Measurements from ENCODE around the gene RILPL1. TPM values are rescaled to one million over a fixed set of nuclear protein-coding genes. Genes with fewer than 3 reads are reported as not detected.
"Not testable (repeated sequence)": the region's sequence is repeated elsewhere in the genome, so short reads cannot be mapped to it uniquely, and the experiment has no call there.

Gene RILPL1
- total RNA-seq, 1 donor from 2014 or later, result 0.67 TPM

- TF ChIP-seq CTCF (IDR thresholded peaks at IDR 0.05), result no peak
- DNase-seq (no peak), ATAC-seq (ENCODE audit: low read depth) (no peak)
- Mint-ChIP-seq H3K4me1 (peaks cover 6% of the 10 kb centered on the region), H3K9me3 (no peaks in the 10 kb centered on the region), H3K27ac (no peak overlapping the region), H3K4me3 (no peak overlapping the region), H3K36me3 (ENCODE audit: low read depth) (peaks cover 37% of the 10 kb centered on the region), H3K27me3 (no peaks in the 10 kb centered on the region)
- intact Hi-C loops (cut with micrococcal nuclease), result no loop called here
- POLR2A ChIA-PET, result interaction anchor here (0.7 kb wide), 1 partner anchor 26 kb away, joined by 6 read pairs; no protein-coding TSS in a partner anchor
- CTCF ChIA-PET, result no interaction called here
Observed at GRCh38 chr12:123471374-123472068, 62.0 kb downstream of the RILPL1 start.

GRCh38 chr12:123469978-123470377, 63.5 kb downstream of the RILPL1 start:
- Mint-ChIP-seq H3K9me3 (no peaks in the 10 kb centered on the region), H3K27ac (no peak overlapping the region), H3K4me3 (no peak overlapping the region), H3K36me3 (ENCODE audit: low read depth) (peaks cover 47% of the 10 kb centered on the region), H3K4me1 (peaks cover 6% of the 10 kb centered on the region), H3K27me3 (no peaks in the 10 kb centered on the region)
- DNase-seq, result no peak
- CTCF ChIA-PET, result interaction anchor here (0.5 to 2.4 kb wide), 2 partner anchors 11 to 89 kb away, joined by 4 to 9 read pairs; no protein-coding TSS in a partner anchor
- POLR2A ChIA-PET, result interaction anchor here (1.1 kb wide), 1 partner anchor 105 kb away, joined by 3 read pairs; no protein-coding TSS in a partner anchor
- ATAC-seq (ENCODE audit: low read depth), result no peak
- no peak for TF ChIP-seq CTCF (IDR thresholded peaks at IDR 0.05)
- intact Hi-C loops (cut with micrococcal nuclease), result loop anchor here (1.0 to 2.0 kb wide), 2 partner anchors 43 to 105 kb away; no protein-coding TSS in a partner anchor

- ATAC-seq (ENCODE audit: low read depth), result peak; percentile 95
- ChIA-PET CTCF (interaction anchor here (0.5 to 2.4 kb wide), 8 partner anchors 9 to 231 kb away, joined by 3 to 9 read pairs (median 3); partner anchors contain the start of gene SBNO1), POLR2A (interaction anchor here (1.0 to 1.4 kb wide), 7 partner anchors 9 to 236 kb away, joined by 3 to 11 read pairs (median 6); partner anchors contain the start of genes MPHOSPH9, MTRFR, RILPL2 and SNRNP35)
- Mint-ChIP-seq H3K27me3 (no peaks in the 10 kb centered on the region), H3K9me3 (no peaks in the 10 kb centered on the region), H3K36me3 (ENCODE audit: low read depth) (peaks cover 52% of the 10 kb centered on the region), H3K27ac (peak overlapping the region; percentile 42), H3K4me1 (peaks cover 6% of the 10 kb centered on the region), H3K4me3 (no peak overlapping the region)
- intact Hi-C loops (cut with micrococcal nuclease), result loop anchor here (1.0 to 2.0 kb wide), 2 partner anchors 42 to 103 kb away; no protein-coding TSS in a partner anchor
- no peak for DNase-seq
- TF ChIP-seq CTCF (IDR thresholded peaks at IDR 0.05), result no peak
Observed at GRCh38 chr12:123468786-123469185, 64.7 kb downstream of the RILPL1 start.

- Mint-ChIP-seq H3K27me3 (no peaks in the 10 kb centered on the region), H3K4me3 (no peak overlapping the region), H3K36me3 (ENCODE audit: low read depth) (peaks cover 47% of the 10 kb centered on the region), H3K27ac (no peak overlapping the region), H3K9me3 (no peaks in the 10 kb centered on the region), H3K4me1 (peaks cover 19% of the 10 kb centered on the region)
- TF ChIP-seq CTCF (IDR thresholded peaks at IDR 0.05), result no peak
- ChIA-PET CTCF (no interaction called here), POLR2A (no interaction called here)
- ATAC-seq (ENCODE audit: low read depth) (no peak), DNase-seq (no peak)
- intact Hi-C loops (cut with micrococcal nuclease), result no loop called here
Observed at GRCh38 chr12:123465084-123465483, 68.4 kb downstream of the RILPL1 start.

- H3K9me3 Mint-ChIP-seq; H3K4me3 Mint-ChIP-seq; H3K27me3 Mint-ChIP-seq; DNase-seq; intact Hi-C loops (cut with micrococcal nuclease); ATAC-seq (ENCODE audit: low read depth); H3K27ac Mint-ChIP-seq; CTCF ChIA-PET: not testable (repeated sequence)
- Mint-ChIP-seq H3K36me3 (ENCODE audit: low read depth) (peaks cover 51% of the 10 kb centered on the region), H3K4me1 (peaks cover 30% of the 10 kb centered on the region)
- POLR2A ChIA-PET, result interaction anchor here (0.7 to 1.2 kb wide), 3 partner anchors 11 to 513 kb away, joined by 3 to 5 read pairs (median 4); no protein-coding TSS in a partner anchor
Observed at GRCh38 chr12:123463174-123463573, 70.3 kb downstream of the RILPL1 start.

Measured in activated B cell treated with CpG ODN at 0.5 μM for 24 hours (primary cell).